ENCODE measurements around the gene LHX3.

The LHX3 gene

DNA sequence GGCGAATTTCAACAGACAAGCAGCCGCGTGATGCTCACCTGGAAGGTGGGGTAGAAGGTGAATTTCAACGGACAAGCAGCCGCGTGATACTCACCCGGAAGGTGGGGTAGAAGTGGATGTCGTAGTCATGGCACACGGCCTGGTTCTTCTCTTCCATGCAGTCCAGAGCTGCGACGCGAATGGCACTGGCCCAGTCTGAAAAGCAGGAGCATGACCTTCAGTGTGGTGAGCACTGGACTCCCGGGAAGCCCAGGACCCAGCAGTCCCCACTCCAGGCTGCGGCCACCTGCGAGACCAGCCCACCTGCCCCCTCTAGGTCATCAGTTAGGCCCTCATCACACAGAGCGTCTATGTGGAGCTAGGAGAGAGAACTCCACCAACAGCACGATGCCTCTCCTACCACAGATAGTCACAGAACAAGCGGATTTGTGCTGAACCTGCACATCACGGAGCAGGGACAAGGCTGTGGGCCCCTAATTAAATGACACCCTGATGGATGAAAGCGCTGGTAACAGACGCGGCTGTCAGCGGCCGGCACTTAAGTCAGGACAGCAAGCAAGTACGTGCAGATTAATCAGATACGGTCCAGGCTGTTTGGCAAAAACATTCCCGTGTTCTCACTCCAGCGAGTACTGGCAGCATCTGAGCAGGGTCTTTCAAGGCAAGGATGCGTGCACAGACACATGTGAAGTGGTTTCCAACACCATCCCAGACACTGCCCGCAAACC is 21.9 kb upstream of the LHX3 start:
- H4K20me1 ChIP-seq (ENCODE audit: insufficient read depth, low read length) = peaks cover 34% of the 10 kb centered on the region
- TF ChIP-seq, protein P1, sequence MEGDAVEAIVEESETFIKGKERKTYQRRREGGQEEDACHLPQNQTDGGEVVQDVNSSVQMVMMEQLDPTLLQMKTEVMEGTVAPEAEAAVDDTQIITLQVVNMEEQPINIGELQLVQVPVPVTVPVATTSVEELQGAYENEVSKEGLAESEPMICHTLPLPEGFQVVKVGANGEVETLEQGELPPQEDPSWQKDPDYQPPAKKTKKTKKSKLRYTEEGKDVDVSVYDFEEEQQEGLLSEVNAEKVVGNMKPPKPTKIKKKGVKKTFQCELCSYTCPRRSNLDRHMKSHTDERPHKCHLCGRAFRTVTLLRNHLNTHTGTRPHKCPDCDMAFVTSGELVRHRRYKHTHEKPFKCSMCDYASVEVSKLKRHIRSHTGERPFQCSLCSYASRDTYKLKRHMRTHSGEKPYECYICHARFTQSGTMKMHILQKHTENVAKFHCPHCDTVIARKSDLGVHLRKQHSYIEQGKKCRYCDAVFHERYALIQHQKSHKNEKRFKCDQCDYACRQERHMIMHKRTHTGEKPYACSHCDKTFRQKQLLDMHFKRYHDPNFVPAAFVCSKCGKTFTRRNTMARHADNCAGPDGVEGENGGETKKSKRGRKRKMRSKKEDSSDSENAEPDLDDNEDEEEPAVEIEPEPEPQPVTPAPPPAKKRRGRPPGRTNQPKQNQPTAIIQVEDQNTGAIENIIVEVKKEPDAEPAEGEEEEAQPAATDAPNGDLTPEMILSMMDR (IDR thresholded peaks at IDR 0.05; ENCODE audit: low read depth, low read length) = no peak
- no peak for TF ChIP-seq EZH2phosphoT487 (IDR thresholded peaks at IDR 0.05; ENCODE audit: low read depth)
- peaks cover 18% of the 10 kb centered on the region for H3K36me3 ChIP-seq (replicated peaks; ENCODE audit: low read depth, low read length)
- H3K79me2 ChIP-seq (ENCODE audit: low read length) = peaks cover 85% of the 10 kb centered on the region
- no peaks in the 10 kb centered on the region; the same call in 1 of the 2 replicates for H3K9me3 ChIP-seq (ENCODE audit: insufficient read depth, low read length)
- no peak overlapping the region for H3K4me3 ChIP-seq (ENCODE audit: low read length)
- no peak overlapping the region; the same call in 1 of the 2 replicates for H3K27ac ChIP-seq (ENCODE audit: low read length)
- no peak overlapping the region for H3K9ac ChIP-seq (ENCODE audit: low read length)
- H3K4me1 ChIP-seq (ENCODE audit: low read length) = peaks cover 19% of the 10 kb centered on the region
- H3K4me2 ChIP-seq (ENCODE audit: low read length) = no peak overlapping the region
- H2AFZ ChIP-seq (ENCODE audit: low read depth, low read length) = no peak overlapping the region
- H3K27me3 ChIP-seq (ENCODE audit: low read depth, low read length) = no peaks in the 10 kb centered on the region

DNA sequence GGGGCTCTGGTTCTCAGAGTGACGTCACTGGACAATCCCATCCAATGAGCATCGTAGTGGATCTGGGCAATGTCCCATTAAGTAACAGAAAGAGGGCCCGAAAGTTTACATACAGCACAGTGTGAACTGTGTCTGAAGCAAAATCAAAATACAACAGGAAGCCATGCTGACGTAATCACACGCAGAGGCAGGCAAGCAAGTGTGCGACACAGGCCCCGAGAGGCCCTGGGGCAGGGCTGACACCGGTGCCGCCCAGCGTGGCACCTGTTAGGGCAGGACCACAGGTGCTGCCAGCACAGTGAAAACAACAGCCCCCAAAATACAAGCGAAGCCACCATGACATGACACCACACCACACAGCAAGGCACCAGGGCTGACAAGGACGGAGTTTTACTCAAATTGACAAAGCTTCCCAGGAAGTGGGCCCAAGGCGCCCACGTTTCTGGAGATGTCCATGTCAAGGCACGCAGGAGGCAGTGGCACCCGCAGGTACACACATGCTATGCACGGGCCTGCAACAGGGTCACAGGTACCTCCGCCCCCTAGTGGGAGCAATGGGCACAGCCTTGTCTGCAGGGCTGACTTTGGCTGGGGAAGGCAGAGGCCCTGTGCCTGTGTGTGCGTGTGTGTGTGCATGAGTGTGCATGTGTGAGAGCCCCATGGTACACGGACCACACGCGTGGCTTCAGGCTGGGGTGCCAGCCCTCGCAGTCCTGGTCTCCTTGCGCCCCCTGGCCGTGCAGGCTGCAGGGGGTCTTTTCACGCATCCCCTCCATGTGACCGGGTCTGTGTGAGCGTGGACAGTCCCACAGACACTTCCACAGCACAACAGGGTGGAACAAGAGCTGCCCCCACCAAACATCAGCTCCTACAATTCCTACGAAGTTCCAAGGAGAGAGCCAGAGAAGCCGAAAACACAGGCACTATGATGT is 21.1 kb upstream of the LHX3 start:
- H3K27ac ChIP-seq (ENCODE audit: low read length) = peak overlapping the region; percentile 60; the same call in 1 of the 2 replicates
- H4K20me1 ChIP-seq (ENCODE audit: insufficient read depth, low read length) = peaks cover 32% of the 10 kb centered on the region
- no peak for TF ChIP-seq EZH2phosphoT487 (IDR thresholded peaks at IDR 0.05; ENCODE audit: low read depth)
- TF ChIP-seq, protein P1 (IDR thresholded peaks at IDR 0.05; ENCODE audit: low read depth, low read length) = peak; percentile 88
- peaks cover 19% of the 10 kb centered on the region for H3K4me1 ChIP-seq (ENCODE audit: low read length)
- peaks cover 20% of the 10 kb centered on the region for H3K36me3 ChIP-seq (replicated peaks; ENCODE audit: low read depth, low read length)
- H3K27me3 ChIP-seq (ENCODE audit: low read depth, low read length) = no peaks in the 10 kb centered on the region
- peak overlapping the region; percentile 21 for H3K9ac ChIP-seq (ENCODE audit: low read length)
- H3K4me2 ChIP-seq (ENCODE audit: low read length) = peak overlapping the region; percentile 71
- peaks cover 87% of the 10 kb centered on the region for H3K79me2 ChIP-seq (ENCODE audit: low read length)
- H2AFZ ChIP-seq (ENCODE audit: low read depth, low read length) = no peak overlapping the region
- H3K9me3 ChIP-seq (ENCODE audit: insufficient read depth, low read length) = no peaks in the 10 kb centered on the region; the same call in 1 of the 2 replicates
- peak overlapping the region; percentile 51 for H3K4me3 ChIP-seq (ENCODE audit: low read length)

DNA sequence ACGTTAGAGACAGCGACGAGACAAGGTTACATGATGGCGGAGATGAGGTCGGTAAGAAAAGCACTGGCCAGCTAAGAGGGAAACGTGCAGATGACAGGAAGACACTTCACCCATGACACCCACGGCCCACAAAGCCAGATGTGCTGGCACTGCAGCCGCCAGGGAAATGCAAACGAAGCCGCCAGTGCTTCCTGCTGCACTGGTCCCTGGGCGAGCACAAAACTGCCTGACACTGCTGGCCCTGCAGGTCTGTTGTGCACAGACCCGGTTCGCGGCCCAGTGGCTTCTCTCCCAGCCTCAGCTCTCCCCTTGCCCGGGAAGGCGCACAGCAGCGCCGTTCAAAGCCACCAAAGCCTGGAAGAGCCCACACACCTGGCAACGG is 20.4 kb upstream of the LHX3 start:
- Histone ChIP-seq H4K20me1 (ENCODE audit: insufficient read depth, low read length) (peaks cover 26% of the 10 kb centered on the region), H3K4me3 (ENCODE audit: low read length) (peak overlapping the region; percentile 51), H2AFZ (ENCODE audit: low read depth, low read length) (no peak overlapping the region), H3K79me2 (ENCODE audit: low read length) (peaks cover 80% of the 10 kb centered on the region), H3K9ac (ENCODE audit: low read length) (peak overlapping the region; percentile 21; the same call in 1 of the 2 replicates), H3K27ac (ENCODE audit: low read length) (peak overlapping the region; percentile 60; the same call in 1 of the 2 replicates), H3K4me1 (ENCODE audit: low read length) (peaks cover 19% of the 10 kb centered on the region), H3K36me3 (replicated peaks; ENCODE audit: low read depth, low read length) (peaks cover 20% of the 10 kb centered on the region), H3K9me3 (ENCODE audit: insufficient read depth, low read length) (no peaks in the 10 kb centered on the region; the same call in 1 of the 2 replicates), H3K27me3 (ENCODE audit: low read depth, low read length) (no peaks in the 10 kb centered on the region), H3K4me2 (ENCODE audit: low read length) (peak overlapping the region; percentile 71)
- TF ChIP-seq, protein P1 (IDR thresholded peaks at IDR 0.05; ENCODE audit: low read depth, low read length) = no peak
- no peak for TF ChIP-seq EZH2phosphoT487 (IDR thresholded peaks at IDR 0.05; ENCODE audit: low read depth)

All from OCI-LY3 (cell line).